OCI-M2 (cell line): ENCODE data around the gene ATP10D.
"Not testable (repeated sequence)": the region's sequence is repeated elsewhere in the genome, so short reads cannot be mapped to it uniquely, and the experiment has no call there.

Experiments used
- DNase-seq: peaks from one replicate; lab custom pipeline; 2025; ENCODE audit not compliant: unreplicated experiment; lab: John Stamatoyannopoulos, UW

Gene ATP10D

DNA sequence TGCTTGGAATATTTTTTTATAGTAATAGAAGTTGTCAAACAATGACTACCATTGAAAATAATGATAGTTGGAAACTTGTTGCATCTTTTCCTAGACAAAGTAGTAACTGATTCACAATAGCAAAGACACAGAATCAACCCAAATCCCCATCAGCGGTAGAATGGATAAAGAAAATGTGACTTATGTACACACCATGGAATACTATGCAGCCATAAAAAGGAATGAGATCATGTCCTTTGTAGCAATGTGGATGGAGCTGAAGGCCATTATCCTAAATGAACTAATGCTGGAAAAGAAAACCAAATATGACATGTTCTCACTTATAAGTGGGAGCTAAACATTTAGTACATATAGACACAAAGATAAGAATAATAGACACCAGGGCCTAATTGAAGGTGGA lies 49.7 kb downstream of the ATP10D start:
- DNase-seq, result no peak

DNA sequence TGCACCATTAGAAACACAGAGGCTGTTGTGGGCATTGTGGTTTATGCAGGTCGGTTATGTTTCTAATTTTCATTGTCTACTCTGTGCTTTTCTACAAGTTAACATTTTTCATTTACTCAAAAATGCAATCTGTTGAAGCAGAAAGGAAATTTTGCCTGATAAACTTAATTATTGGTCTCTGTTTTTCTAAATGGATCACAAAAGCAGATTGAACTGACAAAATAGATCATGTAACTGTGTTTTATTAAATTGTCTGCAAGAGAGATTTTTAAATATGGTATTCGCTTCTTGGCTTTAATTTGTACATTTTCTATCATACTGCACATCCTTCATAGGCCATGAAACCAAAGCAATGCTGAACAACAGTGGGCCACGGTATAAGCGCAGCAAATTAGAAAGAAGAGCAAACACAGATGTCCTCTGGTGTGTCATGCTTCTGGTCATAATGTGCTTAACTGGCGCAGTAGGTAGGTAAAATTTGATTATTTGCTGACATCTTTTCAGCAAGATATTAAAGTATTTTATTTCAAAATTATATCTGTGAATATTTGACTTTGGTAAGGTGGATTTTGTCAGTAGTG lies 50.6 kb downstream of the ATP10D start:
- no peak for DNase-seq

DNA sequence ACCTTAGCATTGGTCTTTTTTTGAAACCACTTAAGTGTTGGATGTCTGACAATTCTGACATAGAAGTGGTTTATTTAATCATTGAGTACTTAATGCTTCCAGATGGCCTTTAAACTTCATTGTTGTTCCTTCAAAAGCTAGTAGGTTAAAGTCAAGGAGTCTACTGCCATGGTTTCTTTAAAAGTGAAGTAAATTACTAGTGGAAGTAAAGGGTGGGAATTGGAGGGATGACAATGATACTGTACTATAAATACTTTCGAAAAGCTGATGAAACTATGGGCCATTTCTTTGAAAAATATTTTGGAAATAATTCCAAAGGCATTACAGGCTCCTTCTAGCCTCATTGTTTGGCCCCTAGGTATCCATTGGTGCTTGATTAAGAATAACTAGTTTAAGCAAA lies 51.9 kb downstream of the ATP10D start:
- no peak for DNase-seq

DNA sequence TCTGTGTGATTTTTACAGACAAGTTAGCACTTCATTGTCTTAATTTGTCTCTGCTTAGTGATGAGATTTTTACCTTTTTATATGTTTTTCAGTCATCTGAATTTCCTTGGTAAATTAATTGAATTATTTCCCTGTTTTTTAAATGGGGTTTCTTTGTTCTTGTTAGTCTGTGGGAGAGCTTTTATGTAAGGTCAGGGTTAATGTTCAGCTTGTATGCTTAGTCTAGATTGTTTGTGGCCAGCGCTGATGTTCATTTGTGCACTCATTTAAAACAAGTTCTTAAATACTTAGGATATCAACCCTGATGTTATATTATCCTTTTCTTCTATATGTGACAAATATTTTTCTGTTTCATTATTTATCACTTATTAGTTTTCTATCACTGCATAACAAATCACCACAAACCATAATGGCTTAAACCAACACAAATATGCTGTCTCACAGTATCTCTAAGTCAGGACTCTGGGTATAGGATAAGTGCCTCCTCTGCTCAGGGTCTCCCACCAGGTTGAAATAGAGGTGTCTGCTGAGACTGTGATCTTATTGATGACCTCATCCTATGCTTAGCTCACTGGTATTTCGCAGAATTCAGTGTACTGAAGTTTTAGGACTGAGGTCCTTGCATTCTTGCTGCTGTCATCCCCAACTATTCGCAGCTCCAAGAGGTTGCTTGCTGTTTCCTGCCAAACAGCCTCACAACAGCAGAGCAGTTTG lies 53.2 kb downstream of the ATP10D start:
- no peak for DNase-seq

DNA sequence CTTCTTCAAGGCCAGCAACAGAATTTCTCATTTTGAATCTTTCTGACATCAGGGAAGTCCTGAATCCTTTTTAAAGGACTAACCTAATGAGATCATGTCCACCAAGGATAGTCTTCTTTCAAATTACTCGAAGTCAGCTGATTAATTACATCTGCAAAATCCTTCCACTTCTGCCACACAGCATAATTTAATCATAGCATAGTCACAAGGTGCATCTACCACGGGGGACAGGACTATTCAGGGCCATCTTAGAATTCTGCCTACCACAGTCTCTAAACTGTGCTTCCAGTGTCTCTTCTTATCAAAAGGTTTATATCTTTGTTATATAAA lies 53.7 kb downstream of the ATP10D start:
- no peak for DNase-seq

DNA sequence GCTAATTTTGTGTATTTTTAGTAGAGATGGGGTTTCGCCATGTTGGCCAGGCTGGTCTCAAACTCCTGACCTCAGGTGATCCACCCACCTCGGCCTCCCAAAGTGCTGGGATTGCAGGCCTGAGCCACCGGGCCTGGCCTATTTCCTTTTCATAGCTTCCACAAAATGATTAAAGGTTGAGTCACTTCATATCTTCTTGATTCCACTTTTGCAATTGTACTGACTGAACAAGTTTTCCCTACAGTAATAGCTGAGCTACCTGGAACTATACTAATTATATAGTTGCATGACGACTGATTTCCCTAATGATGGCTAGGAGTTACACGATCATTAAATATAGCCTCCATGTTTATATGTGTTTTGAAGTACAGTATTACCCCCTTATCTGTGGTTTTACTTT lies 57.6 kb downstream of the ATP10D start:
- not testable (repeated sequence) for DNase-seq

DNA sequence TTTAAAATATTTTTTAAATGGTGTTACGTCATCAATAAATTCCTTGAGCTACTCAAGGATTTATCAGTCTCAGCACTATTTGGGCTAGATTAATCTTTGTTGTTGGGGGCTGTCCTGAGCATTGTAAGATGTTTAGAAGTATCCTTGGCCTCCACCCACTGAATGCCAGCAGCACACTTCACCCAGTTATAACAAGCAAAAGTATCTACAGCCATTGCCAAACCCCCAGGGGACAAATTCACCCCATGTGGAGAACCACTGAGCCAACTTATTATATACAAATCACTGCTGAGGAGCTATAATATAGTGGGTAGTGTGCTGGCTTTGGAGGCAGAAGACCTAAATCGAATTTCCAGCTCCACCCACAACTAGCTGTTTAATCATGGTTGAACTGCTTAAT lies 58.3 kb downstream of the ATP10D start:
- no peak for DNase-seq

DNA sequence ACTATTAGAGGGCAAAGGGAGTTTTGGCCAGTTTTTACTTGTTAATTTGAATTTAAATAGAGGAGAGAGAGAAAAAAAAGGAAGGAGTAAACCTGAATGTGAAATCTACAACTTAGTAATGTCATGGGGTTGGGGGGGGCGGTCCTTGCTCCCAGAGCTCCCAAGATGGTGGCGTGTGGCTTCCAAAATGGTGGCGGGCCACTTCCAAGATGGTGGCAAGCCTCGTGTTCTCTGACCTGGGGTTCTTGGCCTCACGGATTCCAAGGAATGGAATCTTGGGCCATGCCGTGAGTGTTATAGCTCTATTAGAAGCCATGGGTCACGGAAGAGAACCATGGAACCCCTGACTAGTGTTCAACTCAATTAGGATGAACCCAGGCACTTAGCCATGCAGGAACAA lies 65.3 kb downstream of the ATP10D start:
- DNase-seq, result not testable (repeated sequence)

DNA sequence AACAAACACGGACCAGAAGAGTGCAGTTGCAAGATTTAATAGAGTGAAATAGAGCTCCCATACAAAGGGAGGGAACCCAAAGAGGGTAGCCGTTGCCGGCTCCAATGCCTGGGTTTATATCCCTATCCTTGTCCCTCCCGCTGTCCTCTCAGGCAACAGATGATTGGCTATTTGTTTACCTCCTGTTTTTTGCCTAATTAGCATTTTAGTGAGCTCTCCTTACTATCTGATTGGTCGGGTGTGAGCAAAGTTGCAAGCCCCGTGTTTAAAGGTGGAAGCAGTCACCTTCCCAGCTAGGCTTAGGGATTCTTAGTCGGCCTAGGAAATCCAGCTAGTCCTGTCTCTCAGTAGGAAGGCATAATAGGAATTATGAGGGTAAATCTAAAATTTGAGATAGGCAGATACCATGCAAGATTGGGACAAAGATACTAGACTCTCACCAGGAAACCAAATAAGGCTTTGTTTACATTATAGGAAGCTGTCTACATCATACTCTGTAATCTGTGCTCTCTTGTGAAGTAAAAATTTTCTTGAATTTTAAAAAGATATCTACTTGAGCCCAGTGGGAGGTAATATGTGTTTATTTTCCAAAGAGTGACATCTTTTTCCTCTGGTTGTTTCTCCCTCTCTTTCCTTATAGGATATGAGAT lies 65.9 kb downstream of the ATP10D start:
- no peak for DNase-seq

DNA sequence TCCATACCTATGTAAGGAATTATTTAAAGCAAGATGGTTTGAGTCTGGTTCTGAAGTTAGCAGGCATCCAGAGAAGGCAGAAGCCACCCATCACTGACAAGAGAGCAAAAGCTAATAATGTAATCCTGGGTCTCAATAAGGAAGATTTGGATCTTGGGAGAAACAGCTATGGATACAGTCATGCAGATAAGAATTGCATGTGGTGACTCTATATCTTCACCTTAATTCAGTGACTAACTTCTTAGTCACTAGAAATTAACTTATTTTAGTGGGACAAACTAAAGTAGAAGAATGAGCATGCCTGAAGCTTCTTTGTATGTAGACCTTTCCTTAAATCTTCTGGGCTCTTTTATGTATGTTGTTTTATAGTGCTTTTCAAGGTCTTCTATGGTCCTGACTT lies 66.6 kb downstream of the ATP10D start:
- no peak for DNase-seq

DNA sequence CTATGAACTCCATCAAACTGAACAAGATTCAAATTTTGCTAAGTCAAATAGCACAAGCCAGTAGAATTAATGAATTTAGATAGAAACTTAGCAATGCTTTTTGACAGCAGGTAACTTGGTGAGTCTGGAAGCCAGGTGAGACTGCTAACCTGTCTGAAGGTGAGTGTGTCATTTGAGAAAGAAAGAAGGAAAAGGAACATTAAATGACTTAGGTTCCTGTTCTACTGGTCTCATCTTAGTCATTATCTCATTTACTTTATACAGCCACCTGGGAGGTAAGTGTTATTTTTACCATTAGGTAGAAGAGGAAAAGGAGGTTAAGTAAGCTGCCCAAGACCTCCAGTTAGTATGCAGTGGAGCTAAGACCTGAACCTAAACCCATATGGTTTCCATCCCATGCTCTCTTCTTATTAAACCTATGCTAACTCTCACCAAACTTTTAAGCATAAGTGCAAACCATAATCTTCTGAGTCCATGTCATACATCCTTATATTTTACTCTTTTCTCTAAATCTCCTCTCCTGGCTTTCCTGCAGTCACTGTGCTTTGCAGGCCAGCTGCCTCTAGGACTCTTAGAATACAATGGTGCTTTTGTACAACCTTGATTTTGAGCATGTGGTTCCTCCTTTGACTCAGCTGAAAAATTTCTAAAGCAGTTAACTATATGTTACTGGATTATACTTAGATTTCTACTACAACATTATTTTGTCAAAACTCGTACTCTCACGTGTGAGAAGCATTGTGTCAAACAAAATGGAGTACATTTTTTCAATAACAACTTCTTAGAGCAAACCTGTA lies 68.5 kb downstream of the ATP10D start:
- no peak for DNase-seq

DNA sequence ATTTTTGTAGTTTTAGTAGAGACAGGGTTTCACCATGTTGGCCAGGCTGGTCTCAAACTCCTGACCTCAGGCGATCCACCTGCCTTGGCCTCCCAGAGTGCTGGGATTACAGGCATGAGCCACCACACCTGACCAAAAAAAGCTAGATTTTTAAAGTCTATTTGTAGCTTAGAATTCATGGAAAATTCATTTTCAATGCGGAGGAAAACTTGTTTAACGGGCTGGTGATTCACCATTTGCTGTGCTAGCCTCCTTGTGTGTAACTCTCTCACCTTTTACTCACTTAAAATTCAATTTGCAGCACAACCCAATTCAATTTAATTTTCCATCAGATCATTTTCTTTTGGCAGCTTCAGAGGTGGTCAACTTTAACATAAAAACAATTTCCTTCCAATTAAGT lies 70.8 kb downstream of the ATP10D start:
- DNase-seq, result not testable (repeated sequence)

DNA sequence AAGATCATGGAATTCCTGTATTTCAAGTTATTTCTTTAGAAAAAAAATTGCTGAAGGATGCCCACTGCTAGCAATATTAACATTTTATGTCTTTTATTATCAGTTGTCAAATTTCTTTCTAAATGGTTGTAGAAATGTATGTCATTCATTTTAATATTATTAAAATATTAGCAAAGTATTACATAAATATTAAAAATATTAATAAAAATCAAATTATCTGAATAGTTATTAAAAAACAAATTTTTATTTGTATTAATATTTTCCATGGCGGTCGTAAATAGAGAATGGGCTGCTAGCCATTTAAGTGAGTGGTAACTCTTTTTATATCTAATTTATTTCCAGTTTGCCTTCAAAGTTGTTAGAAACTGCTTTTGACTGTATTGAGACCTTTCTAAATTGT lies 72.2 kb downstream of the ATP10D start:
- DNase-seq, result no peak

DNA sequence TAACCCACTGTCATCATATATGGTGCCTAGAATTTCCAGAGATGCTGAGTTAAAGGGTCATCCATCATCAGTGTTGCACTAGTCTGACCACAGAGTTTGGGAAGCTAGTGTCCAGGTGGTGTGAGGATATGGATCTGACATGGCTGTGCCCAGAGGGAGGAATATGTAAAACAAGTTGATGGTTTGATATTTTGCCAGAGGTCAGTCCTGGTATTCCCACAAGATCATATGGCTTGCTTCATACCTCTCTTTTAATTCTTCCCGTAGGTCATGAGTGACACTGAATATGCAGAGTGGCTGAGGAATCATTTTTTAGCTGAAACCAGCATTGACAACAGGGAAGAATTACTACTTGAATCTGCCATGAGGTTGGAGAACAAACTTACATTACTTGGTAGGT lies 75.6 kb downstream of the ATP10D start:
- no peak for DNase-seq

DNA sequence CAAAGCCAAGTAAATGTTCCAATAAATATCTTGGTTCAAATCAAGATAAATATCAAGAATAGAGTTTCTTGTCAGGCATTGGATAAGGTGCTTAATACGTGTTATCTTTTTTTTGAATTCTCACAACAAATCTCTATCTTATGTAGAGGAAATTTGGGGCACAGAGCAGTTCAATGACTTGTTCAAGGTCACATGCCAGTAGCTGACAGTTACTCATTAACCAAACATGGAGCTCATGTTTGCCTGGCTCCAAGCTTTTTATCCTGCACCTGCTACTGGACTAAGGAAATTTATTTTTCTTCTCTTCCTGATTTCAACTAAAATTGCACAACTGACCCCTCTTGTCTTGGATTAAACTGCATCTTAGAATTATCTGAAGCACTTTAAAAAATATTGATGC lies 76.3 kb downstream of the ATP10D start:
- DNase-seq, result no peak

DNA sequence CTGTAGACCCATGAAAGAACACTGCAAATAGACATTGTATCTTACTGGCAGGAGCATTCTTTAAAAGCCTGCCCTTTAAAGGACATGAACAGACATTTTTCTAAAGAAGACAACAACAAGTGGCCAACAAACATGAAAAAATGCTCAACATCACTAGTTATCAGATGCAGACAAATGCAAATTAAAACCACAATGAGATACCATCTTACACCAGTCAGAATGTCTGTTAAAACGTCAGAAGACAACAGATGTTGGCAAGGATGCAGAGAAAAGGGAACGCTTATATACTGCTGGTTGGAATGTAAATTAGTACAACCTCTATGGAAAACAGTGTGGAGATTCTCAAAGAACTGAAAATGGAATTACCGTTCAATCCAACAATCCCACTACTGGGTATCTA lies 77.2 kb downstream of the ATP10D start:
- no peak for DNase-seq

DNA sequence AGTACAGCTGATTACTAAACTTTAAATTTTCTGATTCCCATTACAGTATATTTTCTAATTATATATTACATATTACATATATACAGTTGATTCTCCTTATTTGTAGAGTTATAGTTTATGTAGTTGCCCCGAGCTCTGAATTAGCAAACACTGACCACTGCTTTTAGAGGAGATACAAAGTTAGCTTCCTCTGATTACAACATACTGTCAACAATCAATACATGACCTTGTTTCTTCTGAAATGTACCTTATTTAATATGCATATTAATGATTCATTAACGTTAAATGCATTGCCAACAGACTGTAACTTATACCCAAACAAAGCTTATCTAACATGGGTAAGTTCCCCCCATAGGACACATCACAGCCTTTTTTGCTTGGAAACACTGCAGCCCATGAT lies 81.5 kb downstream of the ATP10D start:
- no peak for DNase-seq

DNA sequence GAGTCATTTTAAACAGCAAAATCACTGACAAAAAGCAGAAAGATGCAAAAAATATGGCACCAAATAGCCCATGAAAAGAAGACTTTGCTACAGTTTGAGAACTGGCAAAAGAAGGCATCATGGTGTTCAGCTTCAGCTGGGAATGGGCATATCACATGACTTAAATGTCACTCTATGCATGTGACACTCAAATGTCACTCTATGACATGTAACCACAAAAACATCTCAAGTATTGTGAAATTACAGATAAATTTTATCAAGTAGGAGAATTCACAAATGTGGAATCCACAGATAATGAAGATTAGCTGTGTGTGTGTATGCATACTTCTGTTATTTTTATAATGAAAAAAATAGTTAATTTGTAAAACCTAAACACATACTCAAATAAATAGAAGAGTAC lies 81.9 kb downstream of the ATP10D start:
- no peak for DNase-seq

DNA sequence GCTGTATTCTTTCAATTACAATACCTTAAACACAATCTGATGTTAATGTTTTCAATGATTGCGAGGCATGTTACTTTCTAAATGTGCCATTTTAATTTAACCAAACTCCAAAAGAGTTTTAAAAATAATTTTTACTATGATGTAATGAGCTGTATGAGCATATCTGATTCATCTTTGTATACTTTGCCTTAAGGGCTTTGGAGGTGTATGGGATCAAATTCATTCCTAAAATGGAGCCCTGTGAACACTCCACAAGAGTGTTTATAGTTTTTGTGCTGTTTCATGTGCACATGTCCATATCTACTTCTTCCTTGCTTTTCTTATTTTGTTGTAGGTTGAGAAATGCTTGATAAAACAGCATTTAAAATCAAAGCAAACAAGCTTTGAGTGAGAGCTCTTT lies 82.4 kb downstream of the ATP10D start:
- no peak for DNase-seq

DNA sequence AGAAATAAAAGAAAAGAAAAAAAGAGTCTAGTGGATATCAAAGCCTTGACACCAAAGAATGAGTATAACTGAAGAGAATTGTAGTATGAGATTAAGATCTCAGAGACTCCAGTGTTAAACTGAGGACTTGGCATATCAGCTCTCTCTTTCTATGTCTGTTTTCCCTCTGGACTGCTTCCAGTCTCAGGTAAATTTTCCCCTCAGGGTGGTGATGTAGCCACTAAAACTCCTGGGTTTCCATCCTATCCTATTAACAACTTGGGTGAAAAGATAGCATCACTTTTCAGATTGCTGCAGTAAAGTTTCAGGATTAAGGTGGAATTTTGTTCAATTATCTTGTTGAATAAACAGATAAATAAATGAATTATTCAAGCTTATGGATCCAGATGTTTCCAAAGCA lies 85.7 kb downstream of the ATP10D start:
- DNase-seq, result no peak

DNA sequence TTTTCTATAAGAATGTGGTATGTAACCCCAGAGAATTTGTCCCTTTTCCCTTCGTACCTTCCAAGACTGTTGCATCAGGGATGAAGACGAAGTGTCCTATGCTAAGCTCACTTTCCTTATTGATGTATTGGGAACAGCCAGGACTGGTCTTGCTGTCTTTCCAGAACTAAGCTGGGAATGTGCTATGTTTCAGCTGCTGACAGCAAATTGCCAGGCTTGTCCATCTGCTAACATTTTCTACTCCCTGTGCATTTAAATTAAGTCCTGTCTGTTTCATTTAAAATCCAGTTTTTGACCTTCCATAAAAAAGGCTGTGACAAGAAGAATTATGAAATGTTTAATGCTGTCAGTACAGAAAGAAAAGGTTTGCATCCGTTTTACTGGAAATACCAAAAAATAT lies 87.9 kb downstream of the ATP10D start:
- no peak for DNase-seq
